Smooth muscle cell (in vitro differentiated cells): ENCODE results near the gene GARIN5A. TPM values are rescaled to one million over a fixed set of nuclear protein-coding genes. Genes with fewer than 3 reads are reported as not detected.

ENCODE experiments used
- DNase-seq: peaks from one replicate; lab custom pipeline; 2025; ENCODE audit not compliant: unreplicated experiment; lab: John Stamatoyannopoulos, UW
- H2AFZ ChIP-seq: fragments of 200-600 bp; sonication (generic); 2 replicates; pipeline ENCODE4 v1.6.0; 2016; ENCODE audit warnings: antibody characterized with exemption, low read depth, mild to moderate bottlenecking
- H3F3A ChIP-seq: fragments of 200-600 bp; sonication (generic); 2 replicates; pipeline ENCODE4 v1.6.0; 2017; ENCODE audit warnings: antibody characterized with exemption, low read depth
- H3K27ac ChIP-seq: fragments of 200-600 bp; sonication (generic); 2 replicates; pipeline ENCODE4 v1.5.1; 2016; ENCODE audit warnings: low read depth, mild to moderate bottlenecking
- H3K27me3 ChIP-seq: fragments of 200-600 bp; sonication (generic); 2 replicates; pipeline ENCODE4 v1.6.1; 2016; ENCODE audit warnings: low read depth, mild to moderate bottlenecking
- H3K36me3 ChIP-seq: fragments of 200-600 bp; sonication (generic); 2 replicates; pipeline ENCODE4 v1.5.1; 2016; ENCODE audit warnings: low read depth
- H3K4me1 ChIP-seq: fragments of 200-600 bp; sonication (generic); 2 replicates; pipeline ENCODE4 v1.5.1; 2016; ENCODE audit warnings: low read depth
- H3K4me2 ChIP-seq: fragments of 200-600 bp; sonication (generic); 2 replicates; pipeline ENCODE4 v1.6.0; 2016; ENCODE audit warnings: mild to moderate bottlenecking
- H3K4me3 ChIP-seq: fragments of 200-600 bp; sonication (generic); 2 replicates; pipeline ENCODE4 v1.5.1; 2016; ENCODE audit warnings: mild to moderate bottlenecking
- H3K79me2 ChIP-seq: fragments of 200-600 bp; sonication (generic); 2 replicates; pipeline ENCODE4 v1.6.0; 2016; ENCODE audit warnings: low read depth, mild to moderate bottlenecking
- H3K9ac ChIP-seq: fragments of 200-600 bp; sonication (generic); 2 replicates; pipeline ENCODE4 v1.6.0; 2016; ENCODE audit warnings: low read depth
- H3K9me3 ChIP-seq: fragments of 200-600 bp; sonication (generic); replicated peaks from 2 replicates; pipeline ENCODE4 v1.5.1; 2016; ENCODE audit warnings: low read depth
- H4K20me1 ChIP-seq: fragments of 200-600 bp; sonication (generic); 2 replicates; pipeline ENCODE4 v1.6.0; 2016; ENCODE audit warnings: low read depth
- WGBS: methylation state at CpG from one replicate; pipeline ENCODE4 v1.1.7; 2016; ENCODE audit warnings: low lambda C conversion rate; 5-methylcytosine and 5-hydroxymethylcytosine counted together
- polyA plus RNA-seq: library from polyadenylated mRNA; unstranded; fragments of >200 nt; fragmentation: Nextera tagmentation; extraction: Ambion mirVana; gene quantifications from 2 replicates; pipeline ENCODE4 v1.2.1, GENCODE V29; 2016
- total RNA-seq: library from RNA; depleted of rRNA; stranded (reverse); fragments of >200 nt; gene quantifications from 2 replicates; pipeline ENCODE4 v1.2.3, GENCODE V29; 2014
- TF ChIP-seq, protein P1 (sequence below): fragments of 200-600 bp; sonication (generic); IDR thresholded peaks from 2 replicates; pipeline ENCODE4 v1.5.1; 2017; ENCODE audit warnings: borderline replicate concordance, mild to moderate bottlenecking, antibody characterized with exemption; ENCODE audit not compliant: insufficient read depth, poor library complexity, severe bottlenecking

The GARIN5A gene
- total and polyA plus RNA-seq, 2 experiments from 2014 or later: 1.7 to 2.1 TPM

DNA sequence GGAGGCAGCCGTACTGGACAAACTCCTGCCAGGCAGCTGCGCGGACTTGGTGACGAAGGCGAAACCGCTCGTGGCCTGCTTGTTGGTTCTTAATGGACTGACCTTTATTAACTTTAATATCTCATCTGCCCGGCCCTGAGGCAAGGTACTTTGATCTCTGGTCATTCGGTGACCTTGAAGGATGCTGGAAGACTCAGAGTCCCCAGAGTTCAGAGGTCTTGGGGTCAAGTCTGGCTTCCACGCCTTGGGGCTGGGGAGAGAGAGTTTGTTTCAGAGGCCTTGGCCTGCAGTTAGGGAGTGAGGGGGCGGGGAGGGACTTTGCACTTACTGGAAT, 10.0 kb downstream of the GARIN5A start:
- DNase-seq: no peak
- Histone ChIP-seq H3K36me3 (no peaks in the 10 kb centered on the region), H3K4me1 (no peaks in the 10 kb centered on the region), H4K20me1 (no peaks in the 10 kb centered on the region), H3K9ac (no peak overlapping the region), H3K79me2 (no peaks in the 10 kb centered on the region), H3K4me3 (no peak overlapping the region), H3K9me3 (no peaks in the 10 kb centered on the region), H3K4me2 (no peak overlapping the region), H3F3A (no peaks in the 10 kb centered on the region), H3K27ac (no peak overlapping the region), H2AFZ (no peak overlapping the region), H3K27me3 (no peaks in the 10 kb centered on the region)
- 94% methylated on average over 11 of the region's 11 CpGs for WGBS
- TF ChIP-seq, protein P1, sequence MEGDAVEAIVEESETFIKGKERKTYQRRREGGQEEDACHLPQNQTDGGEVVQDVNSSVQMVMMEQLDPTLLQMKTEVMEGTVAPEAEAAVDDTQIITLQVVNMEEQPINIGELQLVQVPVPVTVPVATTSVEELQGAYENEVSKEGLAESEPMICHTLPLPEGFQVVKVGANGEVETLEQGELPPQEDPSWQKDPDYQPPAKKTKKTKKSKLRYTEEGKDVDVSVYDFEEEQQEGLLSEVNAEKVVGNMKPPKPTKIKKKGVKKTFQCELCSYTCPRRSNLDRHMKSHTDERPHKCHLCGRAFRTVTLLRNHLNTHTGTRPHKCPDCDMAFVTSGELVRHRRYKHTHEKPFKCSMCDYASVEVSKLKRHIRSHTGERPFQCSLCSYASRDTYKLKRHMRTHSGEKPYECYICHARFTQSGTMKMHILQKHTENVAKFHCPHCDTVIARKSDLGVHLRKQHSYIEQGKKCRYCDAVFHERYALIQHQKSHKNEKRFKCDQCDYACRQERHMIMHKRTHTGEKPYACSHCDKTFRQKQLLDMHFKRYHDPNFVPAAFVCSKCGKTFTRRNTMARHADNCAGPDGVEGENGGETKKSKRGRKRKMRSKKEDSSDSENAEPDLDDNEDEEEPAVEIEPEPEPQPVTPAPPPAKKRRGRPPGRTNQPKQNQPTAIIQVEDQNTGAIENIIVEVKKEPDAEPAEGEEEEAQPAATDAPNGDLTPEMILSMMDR: no peak

DNA sequence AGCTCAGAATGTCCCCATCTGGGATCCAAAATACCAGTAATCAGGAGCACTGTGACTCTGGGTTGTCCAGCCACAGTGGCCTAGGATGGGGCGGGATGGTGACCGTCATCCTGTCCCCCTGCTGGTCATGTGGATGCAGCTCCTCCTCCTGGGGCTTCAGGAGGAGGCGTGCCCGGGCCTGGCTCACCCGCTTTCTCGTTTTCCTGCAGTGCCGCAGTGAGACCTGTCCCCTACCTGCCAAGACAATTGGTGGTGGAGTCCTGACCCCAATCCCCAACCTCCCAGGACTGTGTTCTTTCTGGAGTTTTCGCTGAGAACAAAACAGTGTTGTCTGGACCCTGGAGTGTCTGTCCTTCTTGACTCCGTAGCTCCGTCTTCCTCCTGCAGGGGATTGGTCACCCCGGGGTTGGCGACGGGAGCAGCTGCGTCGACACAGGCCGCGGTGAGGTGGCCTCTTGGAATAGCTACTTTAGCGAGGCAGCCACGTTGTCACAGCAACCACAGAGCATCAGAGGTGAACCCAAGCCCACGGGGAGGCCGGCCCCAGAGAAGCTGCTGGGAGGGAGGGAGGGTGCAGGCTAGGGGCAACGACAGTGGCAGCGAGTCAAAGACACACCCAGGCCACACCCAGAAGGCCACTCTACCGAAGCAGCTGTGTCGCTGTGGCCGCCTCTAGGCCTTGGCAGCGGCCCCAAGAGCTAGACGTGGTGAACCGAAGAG, 10.5 kb downstream of the GARIN5A start:
- Histone ChIP-seq H3K27me3 (no peaks in the 10 kb centered on the region), H3K9ac (no peak overlapping the region), H3K4me3 (no peak overlapping the region), H3K9me3 (no peaks in the 10 kb centered on the region), H2AFZ (no peak overlapping the region), H3K4me1 (no peaks in the 10 kb centered on the region), H3K27ac (no peak overlapping the region), H3K36me3 (no peaks in the 10 kb centered on the region), H3F3A (no peaks in the 10 kb centered on the region), H3K4me2 (no peak overlapping the region), H3K79me2 (no peaks in the 10 kb centered on the region), H4K20me1 (no peaks in the 10 kb centered on the region)
- whole genome bisulfite sequencing: 55% methylated on average over 29 of the region's 29 CpGs
- TF ChIP-seq, protein P1: peak; percentile 26
- DNase-seq: no peak

DNA sequence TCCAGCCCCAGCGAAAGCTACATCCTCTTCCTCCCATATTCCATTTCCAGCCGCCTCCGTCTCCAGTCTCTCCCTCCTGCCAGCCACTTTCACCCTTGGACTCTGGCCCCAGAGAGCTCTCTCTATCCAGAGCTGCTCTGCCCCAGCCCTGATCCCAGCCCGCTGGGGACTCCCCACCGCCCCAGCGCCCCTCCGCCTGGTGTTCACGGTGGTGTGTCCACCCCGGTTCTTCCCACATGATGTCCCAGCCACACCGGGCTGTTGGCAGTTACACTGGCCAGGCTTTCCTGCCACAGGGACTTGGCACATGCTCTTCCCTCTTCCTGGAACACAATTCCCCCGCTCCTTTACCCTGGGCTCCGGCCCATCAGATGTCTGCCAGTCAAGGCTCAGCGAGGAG, 11.6 kb downstream of the GARIN5A start:
- no peaks in the 10 kb centered on the region for H3F3A ChIP-seq
- H3K79me2 ChIP-seq: no peaks in the 10 kb centered on the region
- TF ChIP-seq, protein P1: no peak
- H3K36me3 ChIP-seq: no peaks in the 10 kb centered on the region
- no peak overlapping the region for H3K27ac ChIP-seq
- DNase-seq: no peak
- no peaks in the 10 kb centered on the region for H3K27me3 ChIP-seq
- no peaks in the 10 kb centered on the region for H3K9me3 ChIP-seq
- H3K9ac ChIP-seq: no peak overlapping the region
- H3K4me3 ChIP-seq: no peak overlapping the region
- no peak overlapping the region for H3K4me2 ChIP-seq
- H3K4me1 ChIP-seq: no peaks in the 10 kb centered on the region
- no peaks in the 10 kb centered on the region for H4K20me1 ChIP-seq
- 98% methylated on average over 8 of the region's 13 CpGs for WGBS
- H2AFZ ChIP-seq: no peak overlapping the region

DNA sequence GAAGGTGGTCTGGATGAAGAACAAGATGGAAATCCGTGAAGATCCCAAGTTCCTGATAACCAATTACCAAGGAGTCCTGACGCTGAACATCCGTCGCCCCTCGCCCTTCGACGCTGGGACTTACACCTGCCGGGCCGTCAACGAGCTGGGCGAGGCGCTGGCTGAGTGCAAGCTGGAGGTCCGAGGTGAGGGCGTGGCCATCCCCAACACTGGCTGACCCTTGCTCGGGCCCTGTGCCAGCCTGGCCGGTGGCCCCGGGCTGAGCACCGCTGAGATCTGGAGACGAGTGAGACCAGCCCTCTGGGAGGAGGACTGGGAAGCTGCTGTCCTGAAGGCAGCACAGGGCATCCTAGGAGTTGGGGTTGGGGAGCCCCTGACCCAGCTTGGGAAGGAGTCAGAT, 12.3 kb downstream of the GARIN5A start:
- no peaks in the 10 kb centered on the region for H3K79me2 ChIP-seq
- no peaks in the 10 kb centered on the region for H3F3A ChIP-seq
- no peaks in the 10 kb centered on the region for H3K9me3 ChIP-seq
- H3K9ac ChIP-seq: no peak overlapping the region
- no peak for DNase-seq
- H2AFZ ChIP-seq: no peak overlapping the region
- H3K4me3 ChIP-seq: no peak overlapping the region
- H3K27ac ChIP-seq: no peak overlapping the region
- no peaks in the 10 kb centered on the region for H3K4me1 ChIP-seq
- H3K27me3 ChIP-seq: no peaks in the 10 kb centered on the region
- TF ChIP-seq, protein P1: no peak
- no peak overlapping the region for H3K4me2 ChIP-seq
- H4K20me1 ChIP-seq: no peaks in the 10 kb centered on the region
- WGBS: 89% methylated on average over 19 of the region's 19 CpGs
- no peaks in the 10 kb centered on the region for H3K36me3 ChIP-seq
